RPMI8226 (cell line): ENCODE measurements around the gene FOXI1.

Experiments
- DNase-seq: peaks from one replicate; pipeline ENCODE4 v3.0.0-alpha.2; 2015

FOXI1 gene

GRCh38 chr5:170154297-170154696, 48.6 kb downstream of the FOXI1 start:
- DNase-seq: no peak

- DNase-seq: no peak
These were observed 49.0 kb downstream of the FOXI1 start for GRCh38 chr5:170154744-170155143.

- no peak for DNase-seq
These were observed 50.1 kb downstream of the FOXI1 start for GRCh38 chr5:170155771-170156170.

- DNase-seq: no peak
These were observed 53.5 kb downstream of the FOXI1 start for GRCh38 chr5:170159101-170159698.
